ENCODE data around the gene ZNF227. TPM values are rescaled to one million over a fixed set of nuclear protein-coding genes. Genes with fewer than 3 reads are reported as not detected.
"Not testable (repeated sequence)": the region's sequence is repeated elsewhere in the genome, so short reads cannot be mapped to it uniquely, and the experiment has no call there.

ZNF227 gene
- 23.2 TPM for polyA plus RNA-seq (2013)

DNA sequence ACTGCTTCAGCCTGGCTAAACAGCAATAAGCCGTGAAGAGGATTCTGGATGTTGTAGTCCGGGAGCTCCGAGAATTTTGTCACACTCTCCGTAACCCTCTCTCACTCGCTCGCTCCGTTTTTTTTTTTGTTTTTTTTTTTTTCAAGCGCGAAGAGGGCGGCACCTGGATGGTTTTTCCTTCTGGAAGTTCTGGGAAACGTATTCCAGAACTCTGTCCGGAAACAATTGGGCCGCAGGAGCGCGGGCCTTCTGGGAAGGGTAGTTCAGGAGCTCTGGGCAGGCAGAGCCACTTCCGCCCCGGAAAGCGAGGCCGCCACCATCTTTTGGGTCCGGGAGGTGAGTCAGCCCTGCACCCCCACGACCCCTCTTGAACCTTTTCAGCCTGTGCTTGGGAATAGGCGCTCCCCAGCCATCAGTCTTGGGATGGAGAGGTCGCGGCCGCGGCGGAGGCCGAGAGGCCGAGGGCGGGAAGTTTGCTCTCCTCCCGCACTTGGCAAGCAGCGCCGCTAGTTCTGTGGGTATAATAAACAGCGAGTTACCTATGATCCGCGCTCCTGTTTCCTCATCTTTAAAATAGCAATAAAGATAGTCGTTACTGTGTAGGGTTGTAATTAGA, at the start of gene ZNF227:
TSS of gene ZNF227 (plus strand) at position 283 of the 616 bp plus-strand sequence. CDS start 5,261 bp downstream, outside the sequence.
- peaks cover 10 to 28% (median 12%) of the 10 kb centered on the region in 4 experiments for H3K36me3 ChIP-seq (ENCODE audit: control insufficient read depth in 4 of 4, insufficient read depth in 4 of 4, low read length in 3 of 4)
- H3K27ac ChIP-seq (ENCODE audit: insufficient read depth in 1 of 2, low read depth in 1 of 2, low read length in 2 of 2, poor library complexity in 1 of 2, severe bottlenecking in 2 of 2), result peak within 1 kb of the TSS; percentile 84 to 88
- peaks cover 4 to 18% (median 9%) of the 10 kb centered on the region in 4 experiments for H3K4me1 ChIP-seq (ENCODE audit: control extremely low read depth in 1 of 4, control insufficient read depth in 4 of 4, insufficient read depth in 4 of 4, low read length in 3 of 4)
- peaks cover 0 to 15% (median 10%) of the 10 kb centered on the region in 5 experiments for H3K9me3 ChIP-seq (ENCODE audit: control extremely low read depth in 1 of 5, control insufficient read depth in 4 of 5, insufficient read depth in 2 of 5, low read depth in 1 of 5, low read length in 4 of 5)
- 0% methylated on average over 19 of the region's 37 CpGs for WGBS (ENCODE audit: insufficient coverage)
- peak; percentile 83 to 94 (median 88) for DNase-seq
- no peaks in the 10 kb centered on the region for H3K27me3 ChIP-seq (replicated peaks in 2 of 5; ENCODE audit: control insufficient read depth in 4 of 5, insufficient read depth in 5 of 5, low read length in 4 of 5)
- H3K4me3 ChIP-seq (ENCODE audit: control insufficient read depth in 1 of 7, extremely low read depth in 1 of 7, insufficient read depth in 4 of 7, low read depth in 2 of 7, low read length in 6 of 7), result peak within 1 kb of the TSS; percentile 87 to 99 (median 99)
- CTCF ChIA-PET, result interaction anchor here (1.1 kb wide), 1 partner anchor 73 kb away, joined by 3 read pairs; no protein-coding TSS in a partner anchor
- POLR2A ChIA-PET, result no interaction called here

GRCh38 chr19:44163789-44164188, 48.5 kb upstream of the ZNF227 start:
- H3K4me1 ChIP-seq (ENCODE audit: control extremely low read depth in 1 of 4, control insufficient read depth in 4 of 4, insufficient read depth in 4 of 4, low read length in 3 of 4), result peaks cover 3 to 16% (median 9%) of the 10 kb centered on the region in 4 experiments
- no peak for DNase-seq
- ChIA-PET CTCF (no interaction called here), POLR2A (no interaction called here)
- no peaks in the 10 kb centered on the region for H3K27me3 ChIP-seq (replicated peaks in 2 of 5; ENCODE audit: control insufficient read depth in 4 of 5, insufficient read depth in 5 of 5, low read length in 4 of 5)
- H3K4me3 ChIP-seq (ENCODE audit: control insufficient read depth in 1 of 7, extremely low read depth in 1 of 7, insufficient read depth in 4 of 7, low read depth in 2 of 7, low read length in 6 of 7), result no peak overlapping the region
- no peak overlapping the region for H3K27ac ChIP-seq (ENCODE audit: insufficient read depth in 1 of 2, low read depth in 1 of 2, low read length in 2 of 2, poor library complexity in 1 of 2, severe bottlenecking in 2 of 2)
- WGBS (ENCODE audit: insufficient coverage), result 100% methylated on average over 2 of the region's 2 CpGs
- peaks cover 13 to 23% (median 18%) of the 10 kb centered on the region in 4 experiments for H3K36me3 ChIP-seq (ENCODE audit: control insufficient read depth in 4 of 4, insufficient read depth in 4 of 4, low read length in 3 of 4)
- H3K9me3 ChIP-seq (ENCODE audit: control extremely low read depth in 1 of 5, control insufficient read depth in 4 of 5, insufficient read depth in 2 of 5, low read depth in 1 of 5, low read length in 4 of 5), result peaks cover 6 to 49% (median 25%) of the 10 kb centered on the region in 5 experiments

GRCh38 chr19:44164327-44164672, 48.0 kb upstream of the ZNF227 start:
- H3K9me3 ChIP-seq (ENCODE audit: control extremely low read depth in 1 of 5, control insufficient read depth in 4 of 5, insufficient read depth in 2 of 5, low read depth in 1 of 5, low read length in 4 of 5), result peaks cover 6 to 49% (median 25%) of the 10 kb centered on the region in 5 experiments
- 93% methylated on average over 3 of the region's 3 CpGs for whole genome bisulfite sequencing (ENCODE audit: insufficient coverage)

GRCh38 chr19:44164673-44165512, 47.4 kb upstream of the ZNF227 start, which contains the start of gene ZNF226:
ZNF226 (plus strand) TSS chr19:44165100; CDS start chr19:44170081, 4,981 bp downstream.
- WGBS (ENCODE audit: insufficient coverage), result 0% methylated on average over 20 of the region's 32 CpGs
- peak within 1 kb of the TSS; percentile 81 to 90 (median 88) for H3K4me3 ChIP-seq (ENCODE audit: control insufficient read depth in 1 of 7, extremely low read depth in 1 of 7, insufficient read depth in 4 of 7, low read depth in 2 of 7, low read length in 6 of 7)
- no peaks in the 10 kb centered on the region for H3K27me3 ChIP-seq (replicated peaks in 2 of 5; ENCODE audit: control insufficient read depth in 4 of 5, insufficient read depth in 5 of 5, low read length in 4 of 5)
- DNase-seq, result peak; percentile 96
- peaks cover 3 to 16% (median 9%) of the 10 kb centered on the region in 4 experiments for H3K4me1 ChIP-seq (ENCODE audit: control extremely low read depth in 1 of 4, control insufficient read depth in 4 of 4, insufficient read depth in 4 of 4, low read length in 3 of 4)
- H3K36me3 ChIP-seq (ENCODE audit: control insufficient read depth in 4 of 4, insufficient read depth in 4 of 4, low read length in 3 of 4), result peaks cover 23 to 34% (median 26%) of the 10 kb centered on the region in 4 experiments
- peaks cover 10 to 54% (median 29%) of the 10 kb centered on the region in 5 experiments for H3K9me3 ChIP-seq (ENCODE audit: control extremely low read depth in 1 of 5, control insufficient read depth in 4 of 5, insufficient read depth in 2 of 5, low read depth in 1 of 5, low read length in 4 of 5)
- H3K27ac ChIP-seq (ENCODE audit: insufficient read depth in 1 of 2, low read depth in 1 of 2, low read length in 2 of 2, poor library complexity in 1 of 2, severe bottlenecking in 2 of 2), result peak within 1 kb of the TSS; percentile 77 to 85
- CTCF ChIA-PET, result no interaction called here
- POLR2A ChIA-PET, result interaction anchor here (1.1 kb wide), 1 partner anchor 43 kb away, joined by 3 read pairs; no protein-coding TSS in a partner anchor

More at GRCh38 chr19:44164327-44164672, 48.0 kb upstream of the ZNF227 start:
- DNase-seq, result no peak
- H3K4me3 ChIP-seq (ENCODE audit: control insufficient read depth in 1 of 7, extremely low read depth in 1 of 7, insufficient read depth in 4 of 7, low read depth in 2 of 7, low read length in 6 of 7), result peak overlapping the region in 6 of 7 experiments; percentile 81 to 90 (median 88)
- peaks cover 17 to 28% (median 21%) of the 10 kb centered on the region in 4 experiments for H3K36me3 ChIP-seq (ENCODE audit: control insufficient read depth in 4 of 4, insufficient read depth in 4 of 4, low read length in 3 of 4)
- peak overlapping the region in 1 of 2 experiments; percentile 85 for H3K27ac ChIP-seq (ENCODE audit: insufficient read depth in 1 of 2, low read depth in 1 of 2, low read length in 2 of 2, poor library complexity in 1 of 2, severe bottlenecking in 2 of 2)
- peaks cover 3 to 16% (median 9%) of the 10 kb centered on the region in 4 experiments for H3K4me1 ChIP-seq (ENCODE audit: control extremely low read depth in 1 of 4, control insufficient read depth in 4 of 4, insufficient read depth in 4 of 4, low read length in 3 of 4)
- ChIA-PET CTCF (no interaction called here), POLR2A (no interaction called here)
- H3K27me3 ChIP-seq (replicated peaks in 2 of 5; ENCODE audit: control insufficient read depth in 4 of 5, insufficient read depth in 5 of 5, low read length in 4 of 5), result no peaks in the 10 kb centered on the region

DNA sequence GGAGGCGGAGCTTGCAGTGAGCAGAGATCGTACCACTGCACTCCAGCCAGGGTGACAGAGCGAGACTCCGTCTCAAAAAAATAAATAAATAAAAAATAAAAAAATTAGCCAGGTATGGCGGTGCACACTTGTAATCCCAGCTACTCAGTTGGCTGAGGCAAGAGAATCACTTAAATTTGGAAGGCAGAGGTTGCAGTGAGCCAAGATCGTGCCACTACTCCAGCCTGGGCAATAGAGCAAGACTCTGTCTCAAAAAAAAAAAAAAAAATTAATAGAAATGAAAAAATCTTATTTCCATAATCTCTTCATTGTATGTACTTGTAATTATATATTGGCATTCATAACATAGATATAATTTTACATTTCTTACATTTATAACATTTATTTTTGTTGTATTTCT, 41.7 kb upstream of the ZNF227 start:
- H3K27me3 ChIP-seq (replicated peaks in 2 of 5; ENCODE audit: control insufficient read depth in 4 of 5, insufficient read depth in 5 of 5, low read length in 4 of 5); H3K4me1 ChIP-seq (ENCODE audit: control extremely low read depth in 1 of 4, control insufficient read depth in 4 of 4, insufficient read depth in 4 of 4, low read length in 3 of 4); CTCF ChIA-PET; DNase-seq; H3K4me3 ChIP-seq (ENCODE audit: control insufficient read depth in 1 of 7, extremely low read depth in 1 of 7, insufficient read depth in 4 of 7, low read depth in 2 of 7, low read length in 6 of 7); POLR2A ChIA-PET; H3K27ac ChIP-seq (ENCODE audit: insufficient read depth in 1 of 2, low read depth in 1 of 2, low read length in 2 of 2, poor library complexity in 1 of 2, severe bottlenecking in 2 of 2): not testable (repeated sequence)
- 93% methylated on average over 2 of the region's 6 CpGs for WGBS (ENCODE audit: insufficient coverage)
- peaks cover 61 to 88% (median 72%) of the 10 kb centered on the region in 4 experiments for H3K36me3 ChIP-seq (ENCODE audit: control insufficient read depth in 4 of 4, insufficient read depth in 4 of 4, low read length in 3 of 4)
- peaks cover 16 to 79% (median 47%) of the 10 kb centered on the region in 5 experiments for H3K9me3 ChIP-seq (ENCODE audit: control extremely low read depth in 1 of 5, control insufficient read depth in 4 of 5, insufficient read depth in 2 of 5, low read depth in 1 of 5, low read length in 4 of 5)

GRCh38 chr19:44176590-44176989, 35.7 kb upstream of the ZNF227 start:
- Histone ChIP-seq H3K9me3 (ENCODE audit: control extremely low read depth in 1 of 5, control insufficient read depth in 4 of 5, insufficient read depth in 2 of 5, low read depth in 1 of 5, low read length in 4 of 5) (peaks cover 20 to 94% (median 53%) of the 10 kb centered on the region in 5 experiments), H3K27me3 (replicated peaks in 2 of 5; ENCODE audit: control insufficient read depth in 4 of 5, insufficient read depth in 5 of 5, low read length in 4 of 5) (peaks cover 0 to 1% (median 0%) of the 10 kb centered on the region in 5 experiments), H3K27ac (ENCODE audit: insufficient read depth in 1 of 2, low read depth in 1 of 2, low read length in 2 of 2, poor library complexity in 1 of 2, severe bottlenecking in 2 of 2) (no peak overlapping the region), H3K4me3 (ENCODE audit: control insufficient read depth in 1 of 7, extremely low read depth in 1 of 7, insufficient read depth in 4 of 7, low read depth in 2 of 7, low read length in 6 of 7) (peak overlapping the region in 1 of 7 experiments; percentile 11), H3K36me3 (ENCODE audit: control insufficient read depth in 4 of 4, insufficient read depth in 4 of 4, low read length in 3 of 4) (peaks cover 42 to 59% (median 52%) of the 10 kb centered on the region in 4 experiments), H3K4me1 (ENCODE audit: control extremely low read depth in 1 of 4, control insufficient read depth in 4 of 4, insufficient read depth in 4 of 4, low read length in 3 of 4) (no peaks in the 10 kb centered on the region)
- ChIA-PET POLR2A (no interaction called here), CTCF (no interaction called here)
- DNase-seq, result no peak
- WGBS (ENCODE audit: insufficient coverage), result 95% methylated on average over 3 of the region's 3 CpGs

Measured in common myeloid progenitor, CD34-positive (primary cell).